LNCAP (cell line): Measurements from ENCODE around the gene OR7G3.

Experiments
- TF ChIP-seq, protein P1 (sequence below): fragments of 450-650 bp; IDR thresholded peaks from 2 replicates; pipeline ENCODE4 v1.5.1; 2017; ENCODE audit warnings: mild to moderate bottlenecking

The OR7G3 gene

DNA sequence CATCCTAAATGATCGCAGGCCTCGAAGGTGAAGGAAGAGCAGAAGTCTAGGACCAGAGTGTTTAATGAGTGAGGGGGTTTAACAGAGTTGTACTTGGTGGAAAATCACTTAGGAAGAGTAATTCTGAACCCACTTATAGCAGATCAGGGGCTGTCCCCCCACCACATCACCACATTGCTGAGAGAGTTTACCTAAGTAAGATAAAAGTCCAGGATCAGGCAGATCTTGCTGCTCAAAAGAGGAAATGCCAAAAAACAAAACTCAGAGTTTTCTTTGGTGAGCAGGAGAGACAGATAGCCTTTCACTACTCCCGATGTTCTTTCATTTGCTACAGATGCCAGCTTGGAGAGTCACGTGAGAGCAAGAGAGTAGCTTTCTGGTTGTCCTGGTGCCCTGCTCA is 28.8 kb upstream of the OR7G3 start:
- TF ChIP-seq, protein P1, sequence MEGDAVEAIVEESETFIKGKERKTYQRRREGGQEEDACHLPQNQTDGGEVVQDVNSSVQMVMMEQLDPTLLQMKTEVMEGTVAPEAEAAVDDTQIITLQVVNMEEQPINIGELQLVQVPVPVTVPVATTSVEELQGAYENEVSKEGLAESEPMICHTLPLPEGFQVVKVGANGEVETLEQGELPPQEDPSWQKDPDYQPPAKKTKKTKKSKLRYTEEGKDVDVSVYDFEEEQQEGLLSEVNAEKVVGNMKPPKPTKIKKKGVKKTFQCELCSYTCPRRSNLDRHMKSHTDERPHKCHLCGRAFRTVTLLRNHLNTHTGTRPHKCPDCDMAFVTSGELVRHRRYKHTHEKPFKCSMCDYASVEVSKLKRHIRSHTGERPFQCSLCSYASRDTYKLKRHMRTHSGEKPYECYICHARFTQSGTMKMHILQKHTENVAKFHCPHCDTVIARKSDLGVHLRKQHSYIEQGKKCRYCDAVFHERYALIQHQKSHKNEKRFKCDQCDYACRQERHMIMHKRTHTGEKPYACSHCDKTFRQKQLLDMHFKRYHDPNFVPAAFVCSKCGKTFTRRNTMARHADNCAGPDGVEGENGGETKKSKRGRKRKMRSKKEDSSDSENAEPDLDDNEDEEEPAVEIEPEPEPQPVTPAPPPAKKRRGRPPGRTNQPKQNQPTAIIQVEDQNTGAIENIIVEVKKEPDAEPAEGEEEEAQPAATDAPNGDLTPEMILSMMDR: no peak

DNA sequence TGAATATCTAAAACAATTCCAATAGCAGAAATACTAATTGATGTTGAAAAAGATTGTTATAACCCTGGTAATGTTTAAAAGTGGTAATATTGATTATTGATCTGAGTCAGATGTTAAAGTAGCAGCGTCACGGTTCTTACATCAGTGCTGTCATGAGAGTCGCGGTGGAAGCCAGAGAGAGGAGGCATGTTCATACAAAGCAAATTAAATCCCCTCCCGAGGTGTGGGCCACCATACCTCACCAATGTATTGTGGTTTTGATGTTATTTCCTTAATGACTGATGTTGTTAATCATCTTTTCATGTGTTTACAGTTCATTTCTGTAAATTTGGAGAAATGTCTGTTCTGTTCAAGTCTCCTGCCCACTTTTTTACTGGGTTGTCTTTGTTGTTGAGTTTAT is 24.6 kb upstream of the OR7G3 start:
- TF ChIP-seq, protein P1: no peak

DNA sequence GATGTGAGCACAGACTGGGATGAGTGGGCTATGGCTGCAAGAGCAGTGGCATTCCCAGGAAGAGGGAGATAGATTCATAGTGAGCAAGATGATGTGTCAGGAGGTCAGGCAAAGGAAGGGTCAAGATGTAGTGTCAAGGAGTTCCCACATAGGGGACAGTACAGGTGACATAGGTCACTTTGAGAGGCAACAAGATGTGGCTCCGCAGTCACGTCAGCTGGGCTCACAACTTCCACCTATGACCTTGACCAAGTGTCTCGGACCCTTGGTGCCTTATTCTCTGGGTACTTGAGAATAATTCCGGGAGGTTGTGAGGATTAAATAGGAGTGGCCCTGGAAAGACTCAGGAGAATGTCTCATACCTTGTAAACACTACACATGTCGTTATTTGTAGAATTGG is 23.9 kb upstream of the OR7G3 start:
- TF ChIP-seq, protein P1: no peak

DNA sequence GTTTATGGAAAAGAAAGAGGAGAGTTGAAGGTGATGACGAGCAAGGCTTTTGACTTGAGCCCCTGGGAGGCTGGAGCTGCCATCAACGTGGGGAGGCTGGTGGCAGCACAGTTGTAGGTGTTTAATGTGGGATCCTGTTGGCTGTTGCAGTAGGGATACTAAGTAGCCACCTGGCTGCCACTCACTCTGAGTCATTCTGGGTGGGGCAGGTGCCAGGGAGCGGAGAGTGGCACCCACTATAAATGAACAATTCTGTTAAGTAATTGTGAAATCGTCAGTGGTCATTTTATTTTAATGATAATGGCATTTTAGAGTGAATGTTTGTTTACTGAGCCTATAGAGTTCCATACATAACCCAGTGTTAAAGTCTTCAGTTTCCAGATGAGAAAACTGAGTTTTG is 23.2 kb upstream of the OR7G3 start:
- TF ChIP-seq, protein P1: no peak

DNA sequence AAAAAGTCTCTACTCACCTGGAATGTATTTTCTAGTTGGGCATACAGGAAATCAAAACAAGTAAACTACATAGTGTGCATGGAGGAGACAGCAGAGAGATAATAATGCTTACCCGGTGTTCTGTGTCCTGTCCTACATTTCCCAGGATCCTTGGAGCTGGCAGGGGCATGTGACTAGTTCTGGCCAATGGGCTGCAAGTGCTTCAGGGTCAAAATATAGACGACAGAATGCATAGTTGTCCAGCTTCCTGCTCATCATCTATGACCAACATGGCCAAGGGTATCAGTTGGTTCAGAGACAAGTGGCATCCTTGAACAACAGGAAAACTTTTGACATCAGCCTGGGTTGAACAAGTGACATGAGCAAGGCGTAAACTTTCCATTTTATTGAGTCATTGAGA is 21.9 kb upstream of the OR7G3 start:
- TF ChIP-seq, protein P1: no peak

DNA sequence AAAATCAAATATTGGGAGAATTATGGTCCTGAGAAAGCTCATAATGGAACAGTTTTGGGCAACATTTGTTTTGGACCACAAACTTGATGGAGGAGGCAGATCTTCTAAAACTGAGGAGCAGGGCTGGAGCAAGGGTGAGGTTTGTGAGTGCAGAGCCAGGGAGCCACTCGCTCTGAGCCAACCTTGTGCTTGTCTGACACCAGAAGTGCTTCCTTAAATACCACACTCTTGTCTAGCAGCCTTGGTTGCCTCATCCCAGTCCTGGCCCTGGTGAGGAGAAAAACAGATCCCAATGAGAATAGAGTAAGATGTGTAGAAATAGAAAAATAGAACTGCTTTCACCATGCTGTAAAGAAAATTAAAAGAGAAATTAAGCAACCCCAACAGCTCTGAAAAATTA is 20.1 kb upstream of the OR7G3 start:
- TF ChIP-seq, protein P1: no peak

DNA sequence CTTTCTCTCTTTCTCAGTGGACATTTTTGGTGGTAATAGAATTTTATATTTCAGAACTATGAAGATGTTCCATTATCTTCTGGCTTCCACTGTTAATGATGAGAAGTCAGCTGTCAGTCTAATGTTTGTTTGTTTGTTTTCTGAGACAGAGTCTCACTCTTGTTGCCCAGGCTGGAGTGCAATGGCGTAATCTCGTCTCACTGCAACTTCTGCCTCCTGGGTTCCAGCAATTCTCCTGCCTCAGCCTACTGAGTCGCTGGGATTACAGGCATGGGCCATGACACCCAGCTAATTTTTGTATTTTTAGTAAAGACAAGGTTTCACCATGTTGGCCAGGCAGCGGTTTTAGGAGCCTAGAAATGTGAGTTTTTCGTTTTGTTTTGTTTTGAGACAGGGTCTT is 18.2 kb upstream of the OR7G3 start:
- TF ChIP-seq, protein P1: no peak

DNA sequence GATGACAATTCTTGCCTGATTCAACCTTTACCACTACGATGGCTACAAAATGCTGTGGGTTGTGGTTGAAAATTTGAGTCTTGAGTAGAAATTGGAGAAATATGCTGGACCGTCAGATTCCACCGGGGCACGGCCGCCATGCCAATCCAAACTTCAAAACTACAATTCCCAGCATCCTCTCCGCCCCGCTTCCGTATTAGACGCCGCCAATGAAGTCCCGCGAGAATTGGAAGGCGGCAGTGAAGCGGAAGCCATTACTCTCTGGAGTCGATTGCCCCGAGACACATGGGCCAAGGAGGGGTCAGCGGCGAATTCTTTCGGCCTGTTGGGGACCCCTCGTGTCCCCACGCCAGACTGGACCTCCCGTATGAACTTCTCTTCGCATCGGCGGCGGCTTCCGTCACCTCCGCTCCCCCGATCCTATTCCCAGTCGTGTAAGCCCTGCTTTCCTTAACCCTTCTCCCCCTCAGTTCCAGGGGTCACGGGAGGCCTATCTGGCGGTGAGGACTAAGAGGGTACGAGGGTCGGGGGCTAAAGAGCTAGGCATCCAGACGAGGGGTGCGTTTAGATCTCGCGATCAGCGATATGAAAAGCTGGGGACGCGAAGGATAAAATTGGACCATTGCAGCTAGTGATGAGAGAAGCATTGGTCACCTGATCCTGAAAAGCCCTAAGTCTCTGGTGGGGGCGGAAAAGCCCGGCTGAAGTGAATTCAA is 13.6 kb upstream of the OR7G3 start, which contains the start of gene ZNF317:
ZNF317 (plus strand) TSS at position 239 of the 716 bp plus-strand sequence. CDS start 15,620 bp downstream, outside the sequence.
- TF ChIP-seq, protein P1: no peak
